GM12873 (cell line): ENCODE data around the gene FAM169A.

ENCODE experiments used
- TF ChIP-seq, protein P1 (sequence below): IDR thresholded peaks from 2 replicates; pipeline ENCODE4 v1.5.1; 2012; ENCODE audit warnings: low read depth, mild to moderate bottlenecking, moderate library complexity, low read length, control low read depth; ENCODE audit not compliant: insufficient read depth; ENCODE audit errors: missing control alignments

The FAM169A gene

GRCh38 chr5:74889523-74890105 is 23.4 kb upstream of the FAM169A start:
- TF ChIP-seq, protein P1, sequence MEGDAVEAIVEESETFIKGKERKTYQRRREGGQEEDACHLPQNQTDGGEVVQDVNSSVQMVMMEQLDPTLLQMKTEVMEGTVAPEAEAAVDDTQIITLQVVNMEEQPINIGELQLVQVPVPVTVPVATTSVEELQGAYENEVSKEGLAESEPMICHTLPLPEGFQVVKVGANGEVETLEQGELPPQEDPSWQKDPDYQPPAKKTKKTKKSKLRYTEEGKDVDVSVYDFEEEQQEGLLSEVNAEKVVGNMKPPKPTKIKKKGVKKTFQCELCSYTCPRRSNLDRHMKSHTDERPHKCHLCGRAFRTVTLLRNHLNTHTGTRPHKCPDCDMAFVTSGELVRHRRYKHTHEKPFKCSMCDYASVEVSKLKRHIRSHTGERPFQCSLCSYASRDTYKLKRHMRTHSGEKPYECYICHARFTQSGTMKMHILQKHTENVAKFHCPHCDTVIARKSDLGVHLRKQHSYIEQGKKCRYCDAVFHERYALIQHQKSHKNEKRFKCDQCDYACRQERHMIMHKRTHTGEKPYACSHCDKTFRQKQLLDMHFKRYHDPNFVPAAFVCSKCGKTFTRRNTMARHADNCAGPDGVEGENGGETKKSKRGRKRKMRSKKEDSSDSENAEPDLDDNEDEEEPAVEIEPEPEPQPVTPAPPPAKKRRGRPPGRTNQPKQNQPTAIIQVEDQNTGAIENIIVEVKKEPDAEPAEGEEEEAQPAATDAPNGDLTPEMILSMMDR = no peak

DNA sequence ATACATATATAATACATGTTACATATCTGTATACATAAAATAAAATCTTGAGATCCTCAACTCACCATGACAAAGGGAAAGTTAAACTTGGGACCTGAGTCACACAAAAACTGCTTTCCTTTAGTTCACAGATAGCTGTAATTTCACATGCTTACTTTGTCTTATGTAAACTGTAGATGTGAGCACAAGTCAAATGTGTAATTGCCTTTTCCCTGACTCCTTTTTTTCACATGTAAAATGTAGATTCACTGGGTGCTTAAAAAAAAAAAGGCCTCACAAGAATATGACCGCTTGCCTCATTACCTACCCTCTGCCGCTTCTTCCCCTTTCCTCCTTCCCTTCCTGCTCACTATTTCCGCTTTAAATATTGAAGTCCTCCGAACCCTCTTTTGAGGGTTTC is 21.9 kb upstream of the FAM169A start:
- TF ChIP-seq, protein P1 = no peak

- TF ChIP-seq, protein P1 = no peak
Observed at GRCh38 chr5:74885170-74885569, 19.0 kb upstream of the FAM169A start.

DNA sequence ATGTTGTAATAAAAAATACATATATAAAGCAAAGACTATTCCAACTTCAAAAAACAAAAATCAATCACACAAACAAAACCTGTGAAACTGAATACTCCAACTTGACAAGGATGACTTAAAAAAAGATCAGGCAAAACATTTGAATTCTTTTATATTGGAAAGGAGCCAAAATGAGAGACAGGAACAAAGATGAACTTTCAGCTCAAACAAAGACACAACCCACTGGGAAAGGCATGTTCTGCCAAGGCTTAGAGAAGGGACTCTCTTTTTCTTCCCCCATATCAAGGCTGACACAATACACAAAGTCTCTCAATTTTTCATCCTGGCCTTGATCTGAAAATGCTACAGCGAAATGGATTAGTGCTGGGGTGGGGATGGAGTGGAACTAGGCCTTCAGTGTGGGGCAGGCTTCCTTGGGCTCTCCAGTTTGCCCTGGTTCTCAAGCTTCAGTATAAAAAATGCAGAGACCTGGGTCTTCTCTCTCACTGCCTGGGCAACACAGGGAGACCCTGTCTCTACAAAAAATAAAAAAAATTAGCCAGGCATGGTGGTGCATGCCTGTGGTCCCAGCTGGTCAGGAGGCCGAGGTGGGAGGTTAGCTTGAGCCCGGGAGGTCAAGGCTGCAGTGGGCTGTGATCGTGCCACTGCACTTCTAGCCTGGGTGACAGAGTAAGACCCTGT is 11.6 kb upstream of the FAM169A start:
- TF ChIP-seq, protein P1 = no peak

DNA sequence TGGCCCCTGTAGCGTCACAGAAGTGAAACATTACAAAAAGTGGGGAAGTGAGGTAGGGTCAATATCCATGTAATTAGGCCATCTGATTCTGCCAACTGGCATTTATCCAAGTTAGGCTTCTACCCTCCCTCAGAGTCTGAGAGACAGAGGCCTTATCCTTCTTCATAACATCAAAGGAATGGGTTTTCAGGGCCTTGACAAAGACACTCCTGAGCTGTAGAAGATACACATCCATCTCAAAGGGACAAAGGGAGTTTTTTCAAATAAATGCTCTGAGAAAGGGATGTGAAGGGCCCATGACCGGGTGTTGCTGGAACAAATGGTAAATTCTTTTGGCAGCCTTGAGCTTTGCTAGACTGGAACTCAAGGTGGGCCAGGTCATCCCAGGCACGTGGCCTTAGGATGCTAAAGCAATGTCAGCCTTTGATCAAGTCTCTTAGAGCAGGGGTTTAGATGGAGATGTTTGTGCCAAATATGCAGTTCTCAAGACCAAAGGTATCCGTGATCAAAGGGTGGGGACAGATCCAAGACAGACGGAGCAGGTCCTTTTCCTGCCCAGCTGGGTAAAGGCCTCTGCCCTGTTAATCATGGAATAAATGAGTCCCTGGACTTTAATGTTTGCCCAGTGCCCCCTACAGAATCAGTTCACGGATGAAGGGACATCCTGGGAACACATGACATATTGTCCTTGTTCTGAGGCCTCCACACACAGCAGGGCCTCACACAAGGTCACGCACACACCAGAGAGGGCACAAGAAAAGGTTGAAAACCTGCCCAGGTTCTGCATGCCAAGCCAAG is 10.0 kb upstream of the FAM169A start:
- TF ChIP-seq, protein P1 = no peak

GRCh38 chr5:74873525-74874249 is 7.5 kb upstream of the FAM169A start:
- TF ChIP-seq, protein P1 = no peak
